D721Med (cell line): ENCODE measurements around the gene STUB1.

Experiments
- DNase-seq: peaks from one replicate; pipeline ENCODE4 v3.0.0; 2011; ENCODE audit warnings: low spot score; ENCODE audit not compliant: insufficient read length
- FAIRE-seq: peaks from 2 replicates; lab custom pipeline; 2011; peaks lifted over from hg19 to GRCh38; lab: Jason Lieb, UNC
- CTCF ChIP-seq: IDR thresholded peaks from 2 replicates; pipeline ENCODE4 v1.5.1; 2012; ENCODE audit warnings: mild to moderate bottlenecking, control low read depth; ENCODE audit not compliant: insufficient read depth; ENCODE audit errors: missing control alignments

The STUB1 gene

GRCh38 chr16:640614-641013 is 39.6 kb upstream of the STUB1 start:
- TF ChIP-seq CTCF = no peak
- FAIRE-seq = no peak

GRCh38 chr16:641326-642188 is 38.7 kb upstream of the STUB1 start, which contains the start of gene MCRIP2:
Gene MCRIP2 (plus strand): TSS chr16:641828. CDS start chr16:641992, 164 bp downstream.
- TF ChIP-seq CTCF = no peak
- DNase-seq (peak; percentile 95), FAIRE-seq (no peak)

More at GRCh38 chr16:640614-641013, 39.6 kb upstream of the STUB1 start:
- DNase-seq = no peak

GRCh38 chr16:642189-643049 is 37.8 kb upstream of the STUB1 start:
- DNase-seq (no peak), FAIRE-seq (no peak)
- no peak for TF ChIP-seq CTCF

GRCh38 chr16:643050-643368 is 37.2 kb upstream of the STUB1 start:
- TF ChIP-seq CTCF = no peak
- no peak for FAIRE-seq
- DNase-seq = no peak

GRCh38 chr16:644556-644955 is 35.7 kb upstream of the STUB1 start:
- FAIRE-seq = no peak
- no peak for TF ChIP-seq CTCF
- no peak for DNase-seq

GRCh38 chr16:645852-646678 is 34.1 kb upstream of the STUB1 start:
- no peak for DNase-seq
- FAIRE-seq = no peak
- no peak for TF ChIP-seq CTCF
